ENCODE results near the gene SERPINB11. TPM values are rescaled to one million over a fixed set of nuclear protein-coding genes. Genes with fewer than 3 reads are reported as not detected.
"Not testable (repeated sequence)": the region's sequence is repeated elsewhere in the genome, so short reads cannot be mapped to it uniquely, and the experiment has no call there.

The SERPINB11 gene, protein sequence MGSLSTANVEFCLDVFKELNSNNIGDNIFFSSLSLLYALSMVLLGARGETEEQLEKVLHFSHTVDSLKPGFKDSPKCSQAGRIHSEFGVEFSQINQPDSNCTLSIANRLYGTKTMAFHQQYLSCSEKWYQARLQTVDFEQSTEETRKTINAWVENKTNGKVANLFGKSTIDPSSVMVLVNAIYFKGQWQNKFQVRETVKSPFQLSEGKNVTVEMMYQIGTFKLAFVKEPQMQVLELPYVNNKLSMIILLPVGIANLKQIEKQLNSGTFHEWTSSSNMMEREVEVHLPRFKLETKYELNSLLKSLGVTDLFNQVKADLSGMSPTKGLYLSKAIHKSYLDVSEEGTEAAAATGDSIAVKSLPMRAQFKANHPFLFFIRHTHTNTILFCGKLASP
- total RNA-seq (2021), result not detected in 3 replicates
- not detected for Bru-seq, nascent RNA
- long read RNA-seq, experiment 1, result 0 reads
- long read RNA-seq, experiment 2, result 0 reads
- long read RNA-seq, experiment 3, result 0 reads

DNA sequence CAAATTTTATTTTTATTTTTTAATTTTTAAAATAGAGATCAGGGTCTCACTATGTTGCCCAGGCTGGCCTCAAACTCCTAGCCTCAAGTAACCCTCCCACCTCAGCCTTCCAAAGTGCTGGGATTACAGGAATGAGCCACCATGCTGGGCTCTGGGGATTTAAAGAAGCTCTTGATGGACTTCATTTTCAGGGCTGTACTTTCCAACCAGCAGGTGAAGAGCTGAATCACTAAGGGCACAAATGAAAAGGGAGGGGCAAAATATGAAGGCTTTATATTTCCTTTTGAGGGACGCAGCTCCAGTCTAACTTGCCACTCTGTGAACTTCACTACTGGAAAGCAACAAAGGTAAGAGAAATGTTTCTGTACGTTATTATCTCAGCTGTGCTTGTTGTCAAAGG is at the start of gene SERPINB11:
Gene SERPINB11 (plus strand): TSS at position 301 of the 400 bp plus-strand sequence. CDS start 7,234 bp downstream, outside the sequence.
- H3K27ac Mint-ChIP-seq, result no peak within 1 kb of the TSS
- H3K4me3 Mint-ChIP-seq, result no peak within 1 kb of the TSS
- no peak for DNase-seq (ENCODE audit: low spot score)
- ChIA-PET POLR2A (no interaction called here), CTCF (interaction anchor here (1.3 kb wide), 1 partner anchor 20 kb away, joined by 4 read pairs; no protein-coding TSS in a partner anchor)
- ATAC-seq, result no peak
- H3K9me3 Mint-ChIP-seq, result peaks cover 4% of the 10 kb centered on the region; the same call in 1 of the 2 replicates
- H3K36me3 Mint-ChIP-seq, result no peaks in the 10 kb centered on the region
- no peaks in the 10 kb centered on the region; the same call in 1 of the 2 replicates for H3K27me3 Mint-ChIP-seq (ENCODE audit: low read depth)
- H3K4me1 Mint-ChIP-seq, result peaks cover 6% of the 10 kb centered on the region; the same call in 1 of the 2 replicates
- TF ChIP-seq, protein P1, sequence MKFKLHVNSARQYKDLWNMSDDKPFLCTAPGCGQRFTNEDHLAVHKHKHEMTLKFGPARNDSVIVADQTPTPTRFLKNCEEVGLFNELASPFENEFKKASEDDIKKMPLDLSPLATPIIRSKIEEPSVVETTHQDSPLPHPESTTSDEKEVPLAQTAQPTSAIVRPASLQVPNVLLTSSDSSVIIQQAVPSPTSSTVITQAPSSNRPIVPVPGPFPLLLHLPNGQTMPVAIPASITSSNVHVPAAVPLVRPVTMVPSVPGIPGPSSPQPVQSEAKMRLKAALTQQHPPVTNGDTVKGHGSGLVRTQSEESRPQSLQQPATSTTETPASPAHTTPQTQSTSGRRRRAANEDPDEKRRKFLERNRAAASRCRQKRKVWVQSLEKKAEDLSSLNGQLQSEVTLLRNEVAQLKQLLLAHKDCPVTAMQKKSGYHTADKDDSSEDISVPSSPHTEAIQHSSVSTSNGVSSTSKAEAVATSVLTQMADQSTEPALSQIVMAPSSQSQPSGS (CRISPR knock-in tag; IDR thresholded peaks at IDR 0.05; ENCODE audit: borderline replicate concordance, low read depth), result no peak
- TF ChIP-seq OVOL2 (CRISPR knock-in tag; IDR thresholded peaks at IDR 0.05; ENCODE audit: borderline replicate concordance), result no peak
- TF ChIP-seq, protein P2, sequence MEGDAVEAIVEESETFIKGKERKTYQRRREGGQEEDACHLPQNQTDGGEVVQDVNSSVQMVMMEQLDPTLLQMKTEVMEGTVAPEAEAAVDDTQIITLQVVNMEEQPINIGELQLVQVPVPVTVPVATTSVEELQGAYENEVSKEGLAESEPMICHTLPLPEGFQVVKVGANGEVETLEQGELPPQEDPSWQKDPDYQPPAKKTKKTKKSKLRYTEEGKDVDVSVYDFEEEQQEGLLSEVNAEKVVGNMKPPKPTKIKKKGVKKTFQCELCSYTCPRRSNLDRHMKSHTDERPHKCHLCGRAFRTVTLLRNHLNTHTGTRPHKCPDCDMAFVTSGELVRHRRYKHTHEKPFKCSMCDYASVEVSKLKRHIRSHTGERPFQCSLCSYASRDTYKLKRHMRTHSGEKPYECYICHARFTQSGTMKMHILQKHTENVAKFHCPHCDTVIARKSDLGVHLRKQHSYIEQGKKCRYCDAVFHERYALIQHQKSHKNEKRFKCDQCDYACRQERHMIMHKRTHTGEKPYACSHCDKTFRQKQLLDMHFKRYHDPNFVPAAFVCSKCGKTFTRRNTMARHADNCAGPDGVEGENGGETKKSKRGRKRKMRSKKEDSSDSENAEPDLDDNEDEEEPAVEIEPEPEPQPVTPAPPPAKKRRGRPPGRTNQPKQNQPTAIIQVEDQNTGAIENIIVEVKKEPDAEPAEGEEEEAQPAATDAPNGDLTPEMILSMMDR (IDR thresholded peaks at IDR 0.05), result no peak

DNA sequence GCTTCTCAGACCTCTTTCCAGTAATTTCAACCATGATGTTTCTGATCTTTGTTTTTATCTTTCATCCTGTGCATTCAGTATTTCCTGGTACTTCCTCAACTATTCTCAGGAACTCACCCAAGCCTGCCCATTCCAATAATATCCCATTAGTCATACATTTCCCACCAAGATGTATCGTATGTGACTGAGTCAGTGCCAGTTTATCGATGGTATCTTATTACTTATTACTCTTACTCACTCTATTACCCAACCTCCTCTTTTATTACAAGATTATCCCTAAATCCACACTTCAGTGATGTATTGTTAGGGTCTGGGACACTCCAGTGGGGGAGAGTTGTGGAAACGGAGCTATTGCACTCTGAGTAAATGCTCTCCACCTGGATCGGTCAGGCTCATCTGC is 43.8 kb upstream of the SERPINB11 start:
- CTCF ChIA-PET, result not testable (repeated sequence)

DNA sequence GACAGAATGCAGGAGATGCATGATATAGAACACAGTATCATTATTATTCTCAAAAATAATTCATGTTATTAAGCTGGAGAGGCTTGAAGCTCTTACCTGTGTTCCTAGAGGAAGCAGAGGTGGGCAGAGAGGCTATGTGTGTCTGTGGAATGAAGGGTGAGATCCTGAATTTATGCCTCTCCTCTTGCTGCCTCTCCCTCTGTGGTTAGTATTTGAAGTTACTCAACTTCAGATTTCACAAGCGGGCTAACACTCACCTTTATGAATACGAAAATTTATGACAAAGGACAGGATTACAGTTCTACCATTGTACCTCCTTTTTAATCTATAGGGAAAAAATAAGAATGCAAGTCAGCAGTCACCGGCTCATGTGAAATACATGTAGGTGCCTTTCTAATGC is 41.0 kb upstream of the SERPINB11 start, which contains the start of gene SERPINB3:
Gene SERPINB3 (minus strand): TSS at position 144 of the 400 bp plus-strand sequence. CDS start 677 bp downstream, outside the sequence.
- H3K27ac Mint-ChIP-seq, result peak within 1 kb of the TSS; percentile 87
- peaks cover 39% of the 10 kb centered on the region for H3K9me3 Mint-ChIP-seq
- POLR2A ChIA-PET; H3K27me3 Mint-ChIP-seq (ENCODE audit: low read depth); DNase-seq (ENCODE audit: low spot score); CTCF ChIA-PET; H3K4me3 Mint-ChIP-seq; ATAC-seq: not testable (repeated sequence)
- peaks cover 30% of the 10 kb centered on the region for H3K36me3 Mint-ChIP-seq
- H3K4me1 Mint-ChIP-seq, result peaks cover 11% of the 10 kb centered on the region

More for the DNA sequence above, 43.8 kb upstream of the SERPINB11 start:
- H3K36me3 Mint-ChIP-seq; H3K27me3 Mint-ChIP-seq (ENCODE audit: low read depth); ATAC-seq; H3K27ac Mint-ChIP-seq; H3K4me3 Mint-ChIP-seq; POLR2A ChIA-PET; DNase-seq (ENCODE audit: low spot score): not testable (repeated sequence)
- Mint-ChIP-seq H3K9me3 (peaks cover 12% of the 10 kb centered on the region), H3K4me1 (peaks cover 11% of the 10 kb centered on the region)

DNA sequence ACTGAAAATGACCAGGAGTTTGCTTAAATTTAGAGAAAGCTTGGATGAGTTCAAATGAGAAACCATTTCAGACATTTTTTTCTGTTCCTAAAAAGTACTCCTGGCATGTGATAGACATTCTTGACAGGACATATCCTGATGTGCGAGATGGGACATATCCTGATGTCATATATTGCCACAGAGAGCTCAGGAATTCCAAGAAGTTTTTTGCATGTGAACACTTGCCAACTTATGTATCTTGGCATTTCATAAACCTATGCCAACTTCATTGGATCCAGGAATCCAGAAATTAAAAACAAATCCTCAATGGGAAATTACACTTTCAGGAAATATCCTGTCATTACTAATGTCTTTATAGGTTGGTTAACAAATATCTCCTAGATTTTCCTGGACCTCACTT is 38.2 kb upstream of the SERPINB11 start:
- POLR2A ChIA-PET, result no interaction called here
- no peak for TF ChIP-seq EMX1 (CRISPR knock-in tag; IDR thresholded peaks at IDR 0.05)
- TF ChIP-seq, protein P3, sequence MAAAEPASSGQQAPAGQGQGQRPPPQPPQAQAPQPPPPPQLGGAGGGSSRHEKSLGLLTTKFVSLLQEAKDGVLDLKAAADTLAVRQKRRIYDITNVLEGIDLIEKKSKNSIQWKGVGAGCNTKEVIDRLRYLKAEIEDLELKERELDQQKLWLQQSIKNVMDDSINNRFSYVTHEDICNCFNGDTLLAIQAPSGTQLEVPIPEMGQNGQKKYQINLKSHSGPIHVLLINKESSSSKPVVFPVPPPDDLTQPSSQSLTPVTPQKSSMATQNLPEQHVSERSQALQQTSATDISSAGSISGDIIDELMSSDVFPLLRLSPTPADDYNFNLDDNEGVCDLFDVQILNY (CRISPR knock-in tag; IDR thresholded peaks at IDR 0.05), result no peak
- TF ChIP-seq FOXP1 (CRISPR knock-in tag; IDR thresholded peaks at IDR 0.05; ENCODE audit: borderline replicate concordance), result no peak
- TF ChIP-seq ZNF416 (CRISPR knock-in tag; IDR thresholded peaks at IDR 0.05), result no peak
- TF ChIP-seq, protein P4, sequence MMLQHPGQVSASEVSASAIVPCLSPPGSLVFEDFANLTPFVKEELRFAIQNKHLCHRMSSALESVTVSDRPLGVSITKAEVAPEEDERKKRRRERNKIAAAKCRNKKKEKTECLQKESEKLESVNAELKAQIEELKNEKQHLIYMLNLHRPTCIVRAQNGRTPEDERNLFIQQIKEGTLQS (CRISPR knock-in tag; conservative IDR thresholded peaks at IDR 0.05), result no peak
- TF ChIP-seq ZNF423 (CRISPR knock-in tag; IDR thresholded peaks at IDR 0.05), result no peak
- TF ChIP-seq, protein P5, sequence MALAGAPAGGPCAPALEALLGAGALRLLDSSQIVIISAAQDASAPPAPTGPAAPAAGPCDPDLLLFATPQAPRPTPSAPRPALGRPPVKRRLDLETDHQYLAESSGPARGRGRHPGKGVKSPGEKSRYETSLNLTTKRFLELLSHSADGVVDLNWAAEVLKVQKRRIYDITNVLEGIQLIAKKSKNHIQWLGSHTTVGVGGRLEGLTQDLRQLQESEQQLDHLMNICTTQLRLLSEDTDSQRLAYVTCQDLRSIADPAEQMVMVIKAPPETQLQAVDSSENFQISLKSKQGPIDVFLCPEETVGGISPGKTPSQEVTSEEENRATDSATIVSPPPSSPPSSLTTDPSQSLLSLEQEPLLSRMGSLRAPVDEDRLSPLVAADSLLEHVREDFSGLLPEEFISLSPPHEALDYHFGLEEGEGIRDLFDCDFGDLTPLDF (CRISPR knock-in tag; IDR thresholded peaks at IDR 0.05), result no peak
- TF ChIP-seq CBFB (CRISPR knock-in tag; IDR thresholded peaks at IDR 0.05; ENCODE audit: low read depth), result no peak
- Mint-ChIP-seq H3K36me3 (peaks cover 38% of the 10 kb centered on the region), H3K4me1 (peaks cover 11% of the 10 kb centered on the region), H3K9me3 (peaks cover 52% of the 10 kb centered on the region), H3K27me3 (ENCODE audit: low read depth) (no peaks in the 10 kb centered on the region), H3K27ac (no peak overlapping the region), H3K4me3 (no peak overlapping the region)
- CTCF ChIA-PET, result no interaction called here
- DNase-seq (ENCODE audit: low spot score), result no peak
- no peak for ATAC-seq

Data from WTC11 (cell line).